Measurements from ENCODE around the gene PTK6. TPM values are rescaled to one million over a fixed set of nuclear protein-coding genes. Genes with fewer than 3 reads are reported as not detected.

Gene PTK6
- total RNA-seq, 4 donors from 2014 or later: 0.06 to 1.2 (median 0.23) TPM

DNA sequence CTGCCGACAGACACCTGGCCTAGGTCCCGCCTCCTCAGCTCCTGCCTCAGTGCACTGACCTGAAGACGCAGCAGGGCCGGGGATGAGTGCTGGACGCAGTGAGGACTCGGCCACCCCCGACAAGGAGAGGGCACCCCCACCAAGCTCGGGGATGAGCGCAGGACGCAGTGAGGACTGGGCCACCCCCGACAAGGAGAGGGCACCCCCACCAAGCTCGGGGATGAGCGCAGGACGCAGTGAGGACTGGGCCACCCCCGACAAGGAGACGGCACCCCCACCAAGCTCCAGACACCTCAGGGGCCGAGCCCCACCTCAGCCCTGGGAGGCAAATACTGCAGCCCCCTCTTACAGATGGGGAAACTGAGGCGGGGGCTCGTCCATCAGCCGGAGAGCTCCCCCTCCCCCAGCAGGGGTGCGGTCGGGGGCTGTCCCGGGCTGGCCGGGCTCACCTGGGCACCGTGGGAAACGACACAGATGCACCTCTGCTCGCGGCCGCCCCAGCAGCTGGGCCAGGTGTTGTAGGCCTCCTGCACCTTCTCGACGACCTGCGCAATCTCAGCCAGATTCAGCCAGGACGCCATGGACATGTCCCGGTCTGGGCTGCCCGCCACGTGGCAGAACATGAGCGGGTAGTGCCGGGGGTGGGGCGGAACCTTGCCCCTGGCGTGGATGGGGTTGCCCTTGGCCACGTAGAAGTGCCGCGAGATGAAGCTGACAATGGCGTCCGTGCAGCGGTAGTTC is 29.4 kb upstream of the PTK6 start:
- no peak for DNase-seq (ENCODE audit: extremely low spot score)
- Histone ChIP-seq H3K27me3 (no peaks in the 10 kb centered on the region), H3K36me3 (peaks cover 13 to 76% (median 62%) of the 10 kb centered on the region in 4 donors), H3K4me1 (peaks cover 0 to 7% (median 3%) of the 10 kb centered on the region in 4 donors), H3K9me3 (no peaks in the 10 kb centered on the region), H3K4me3 (no peak overlapping the region), H3K27ac (replicated peaks in 1 of 4) (no peak overlapping the region)
- no peak for TF ChIP-seq POLR2A (IDR thresholded peaks at IDR 0.05; ENCODE audit: low read depth)
- TF ChIP-seq, protein P1, sequence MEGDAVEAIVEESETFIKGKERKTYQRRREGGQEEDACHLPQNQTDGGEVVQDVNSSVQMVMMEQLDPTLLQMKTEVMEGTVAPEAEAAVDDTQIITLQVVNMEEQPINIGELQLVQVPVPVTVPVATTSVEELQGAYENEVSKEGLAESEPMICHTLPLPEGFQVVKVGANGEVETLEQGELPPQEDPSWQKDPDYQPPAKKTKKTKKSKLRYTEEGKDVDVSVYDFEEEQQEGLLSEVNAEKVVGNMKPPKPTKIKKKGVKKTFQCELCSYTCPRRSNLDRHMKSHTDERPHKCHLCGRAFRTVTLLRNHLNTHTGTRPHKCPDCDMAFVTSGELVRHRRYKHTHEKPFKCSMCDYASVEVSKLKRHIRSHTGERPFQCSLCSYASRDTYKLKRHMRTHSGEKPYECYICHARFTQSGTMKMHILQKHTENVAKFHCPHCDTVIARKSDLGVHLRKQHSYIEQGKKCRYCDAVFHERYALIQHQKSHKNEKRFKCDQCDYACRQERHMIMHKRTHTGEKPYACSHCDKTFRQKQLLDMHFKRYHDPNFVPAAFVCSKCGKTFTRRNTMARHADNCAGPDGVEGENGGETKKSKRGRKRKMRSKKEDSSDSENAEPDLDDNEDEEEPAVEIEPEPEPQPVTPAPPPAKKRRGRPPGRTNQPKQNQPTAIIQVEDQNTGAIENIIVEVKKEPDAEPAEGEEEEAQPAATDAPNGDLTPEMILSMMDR (IDR thresholded peaks at IDR 0.05): no peak
- no peak for TF ChIP-seq EP300 (IDR thresholded peaks at IDR 0.05)
- no peak for TF ChIP-seq POLR2AphosphoS5 (IDR thresholded peaks at IDR 0.05)
- 94% methylated on average over 26 of the region's 46 CpGs for WGBS
- intact Hi-C loops (cut with DNase I): no loop called here

DNA sequence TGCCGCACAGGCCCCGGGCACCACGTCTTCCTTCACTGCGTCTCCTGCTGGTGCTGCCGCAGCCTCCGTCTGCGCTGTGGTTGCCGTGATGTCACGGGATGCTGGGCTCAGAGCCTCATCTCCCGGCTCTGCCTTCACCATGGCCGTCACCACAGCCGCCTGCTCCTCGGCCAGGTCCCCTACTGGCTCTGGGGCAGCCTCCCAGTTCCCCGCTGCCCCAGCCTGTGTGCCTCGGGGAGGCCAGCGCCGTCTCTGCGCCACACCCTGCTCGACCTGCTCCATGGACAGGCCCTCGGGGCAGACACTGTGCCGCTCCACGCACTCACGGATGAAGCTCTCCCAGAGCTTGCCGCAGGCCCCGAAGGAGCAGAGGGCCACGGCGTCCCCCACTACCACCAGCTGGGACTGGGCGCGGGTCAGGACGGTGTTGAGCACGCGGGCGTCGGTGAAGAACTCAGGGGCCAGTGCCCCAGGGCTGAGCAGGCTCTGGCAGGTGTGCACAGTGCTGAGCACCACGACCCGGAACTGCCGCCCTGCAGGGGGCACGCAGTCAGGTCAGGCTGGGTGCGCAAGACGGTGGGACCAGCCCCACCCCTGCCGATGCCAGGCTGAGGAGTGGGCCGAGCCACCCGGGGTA is 28.6 kb upstream of the PTK6 start:
- H3K36me3 ChIP-seq: peaks cover 18 to 83% (median 69%) of the 10 kb centered on the region in 4 donors
- H3K4me1 ChIP-seq: peaks cover 0 to 7% (median 3%) of the 10 kb centered on the region in 4 donors
- intact Hi-C loops (cut with DNase I): no loop called here
- DNase-seq (ENCODE audit: extremely low spot score): no peak
- WGBS: 96% methylated on average over 24 of the region's 43 CpGs
- no peaks in the 10 kb centered on the region for H3K9me3 ChIP-seq
- no peaks in the 10 kb centered on the region for H3K27me3 ChIP-seq
- no peak overlapping the region for H3K4me3 ChIP-seq
- H3K27ac ChIP-seq (replicated peaks in 1 of 4): no peak overlapping the region
- TF ChIP-seq, protein P1 (IDR thresholded peaks at IDR 0.05): no peak
- TF ChIP-seq EP300 (IDR thresholded peaks at IDR 0.05) (no peak), POLR2AphosphoS5 (IDR thresholded peaks at IDR 0.05) (no peak), POLR2A (IDR thresholded peaks at IDR 0.05; ENCODE audit: low read depth) (no peak)

DNA sequence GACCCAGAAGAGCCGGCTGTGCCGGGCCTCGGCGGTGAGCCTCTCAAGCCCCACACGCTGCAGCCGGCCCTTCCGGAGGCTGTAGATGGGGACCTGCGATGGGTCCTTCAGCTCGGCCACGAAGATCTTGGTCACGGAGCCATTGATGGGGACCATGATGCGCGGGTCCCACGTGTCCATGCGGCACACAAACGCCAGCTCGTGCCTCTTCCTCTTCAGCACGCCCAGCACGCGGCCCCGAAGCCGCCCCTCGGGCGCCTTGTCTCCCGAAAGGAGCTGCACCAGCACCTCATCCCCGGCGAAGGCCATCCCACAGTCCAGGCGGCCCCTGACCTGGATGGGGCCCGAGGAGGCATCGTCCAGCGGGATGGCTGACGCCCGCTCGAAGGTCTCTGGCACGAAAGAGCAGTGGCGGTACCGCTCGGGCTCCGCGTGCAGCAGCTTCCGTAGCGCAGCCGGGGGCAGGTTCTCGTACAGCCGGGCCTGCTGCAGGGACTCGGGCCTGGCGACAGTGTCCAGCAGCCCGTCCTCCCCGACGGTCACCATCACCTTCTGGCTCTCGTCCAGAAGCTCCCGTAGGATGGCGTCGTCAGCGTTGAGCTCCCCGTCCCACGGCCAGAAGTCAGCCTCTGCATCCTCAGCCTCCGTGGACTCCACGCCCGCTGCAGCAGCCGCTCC is 28.0 kb upstream of the PTK6 start:
- no peak for DNase-seq (ENCODE audit: extremely low spot score)
- Histone ChIP-seq H3K27ac (replicated peaks in 1 of 4) (no peak overlapping the region), H3K27me3 (no peaks in the 10 kb centered on the region), H3K4me1 (peaks cover 0 to 7% (median 3%) of the 10 kb centered on the region in 4 donors), H3K36me3 (peaks cover 22 to 90% (median 76%) of the 10 kb centered on the region in 4 donors), H3K9me3 (no peaks in the 10 kb centered on the region), H3K4me3 (no peak overlapping the region)
- TF ChIP-seq POLR2AphosphoS5 (IDR thresholded peaks at IDR 0.05) (no peak), POLR2A (IDR thresholded peaks at IDR 0.05; ENCODE audit: low read depth) (no peak), EP300 (IDR thresholded peaks at IDR 0.05) (no peak)
- TF ChIP-seq, protein P1 (IDR thresholded peaks at IDR 0.05): no peak
- WGBS: 92% methylated on average over 37 of the region's 61 CpGs
- intact Hi-C loops (cut with DNase I): no loop called here

DNA sequence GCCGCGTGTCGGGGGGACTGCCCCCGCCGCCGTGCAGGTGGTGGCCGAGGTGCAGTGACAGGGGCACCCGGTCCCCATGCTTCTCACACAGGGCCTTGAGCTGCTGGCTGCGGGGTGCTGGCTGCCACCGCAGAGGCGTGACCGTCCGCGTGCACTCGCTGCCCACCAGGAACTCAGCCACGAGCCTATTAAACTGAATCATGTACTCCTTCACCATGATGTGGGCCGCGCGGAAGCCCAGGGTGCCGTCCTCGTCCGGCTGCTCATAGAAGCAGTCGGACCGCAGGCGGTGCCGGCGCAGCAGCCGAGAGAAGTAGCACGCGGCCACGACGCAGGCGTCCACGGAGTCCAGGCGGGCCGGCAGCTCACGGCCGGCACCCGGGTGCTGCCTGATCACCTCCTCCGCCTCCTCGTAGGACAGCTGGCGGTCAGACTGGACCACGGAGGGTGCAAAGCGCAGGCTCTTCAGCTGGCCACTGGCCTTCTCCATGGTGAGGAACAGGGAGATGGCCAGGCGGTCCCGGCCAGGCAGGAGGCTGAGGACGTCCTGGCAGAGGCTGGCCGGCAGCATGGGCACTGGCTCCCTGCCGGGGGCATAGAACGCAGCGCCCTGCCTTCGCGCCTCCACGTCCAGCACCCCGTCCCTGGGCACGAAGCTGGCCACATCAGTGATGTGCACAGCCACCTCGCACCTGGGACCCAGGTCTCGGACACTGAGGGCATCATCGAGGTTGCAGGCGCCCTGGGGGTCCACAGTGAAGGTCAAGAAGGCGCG is 27.0 kb upstream of the PTK6 start:
- intact Hi-C loops (cut with DNase I): no loop called here
- no peak overlapping the region for H3K27ac ChIP-seq (replicated peaks in 1 of 4)
- H3K9me3 ChIP-seq: no peaks in the 10 kb centered on the region
- no peak overlapping the region for H3K4me3 ChIP-seq
- peaks cover 0 to 7% (median 3%) of the 10 kb centered on the region in 4 donors for H3K4me1 ChIP-seq
- WGBS: 97% methylated on average over 19 of the region's 62 CpGs
- DNase-seq (ENCODE audit: extremely low spot score): no peak
- no peak for TF ChIP-seq POLR2A (IDR thresholded peaks at IDR 0.05; ENCODE audit: low read depth)
- TF ChIP-seq, protein P1 (IDR thresholded peaks at IDR 0.05): no peak
- no peak for TF ChIP-seq POLR2AphosphoS5 (IDR thresholded peaks at IDR 0.05)
- H3K27me3 ChIP-seq: no peaks in the 10 kb centered on the region
- H3K36me3 ChIP-seq: peaks cover 26 to 94% (median 81%) of the 10 kb centered on the region in 4 donors
